ENCODE data around the gene KRT36.

- TF ChIP-seq CTCF (IDR thresholded peaks at IDR 0.05; ENCODE audit: low read depth, low read length, poor library complexity, severe bottlenecking), result no peak
- no peak for TF ChIP-seq EZH2phosphoT487 (IDR thresholded peaks at IDR 0.05; ENCODE audit: borderline replicate concordance, low read length)
Observed at GRCh38 chr17:41448506-41448905, 41.2 kb downstream of the KRT36 start.
